Endothelial cell of umbilical vein (primary cell): ENCODE results near the gene EYS. TPM values are rescaled to one million over a fixed set of nuclear protein-coding genes. Genes with fewer than 3 reads are reported as not detected.
"Not testable (repeated sequence)": the region's sequence is repeated elsewhere in the genome, so short reads cannot be mapped to it uniquely, and the experiment has no call there.

Experiments
- BruUV-seq: library from RNA; stranded (reverse); fragments of 400-500 nt; replicated peaks from 2 replicates; lab custom pipeline; 2021; lab: Mats Ljungman, UMichigan
- CTCF ChIA-PET: fragments of 300-600, 350-600 bp; sonication (Branson Sonifier 250); formaldehyde crosslinking; loops from one replicate; lab custom pipeline; 2021; ENCODE audit warnings: antibody characterized with exemption, inconsistent platforms; lab: Charles Lee
- POLR2A ChIA-PET: fragments of 300-600, 350-600 bp; sonication (Branson Sonifier 250); formaldehyde crosslinking; loops from one replicate; lab custom pipeline; 2021; ENCODE audit warnings: antibody characterized with exemption, inconsistent platforms; lab: Charles Lee
- DNase-seq: peaks from one replicate; pipeline ENCODE4 v3.0.0-alpha.2; 2011; ENCODE audit warnings: low read depth, low spot score
- FAIRE-seq: peaks from 2 replicates; lab custom pipeline; 2011; peaks lifted over from hg19 to GRCh38; lab: Jason Lieb, UNC
- H2AFZ ChIP-seq: 2 replicates; pipeline ENCODE4 v1.6.0; 2012; ENCODE audit warnings: low read depth, low read length, control low read depth, inconsistent platforms
- H3K27ac ChIP-seq: 2 replicates; pipeline ENCODE4 v1.5.1; 2011; ENCODE audit warnings: low read depth, mild to moderate bottlenecking, control low read depth, low read length, moderate library complexity; ENCODE audit not compliant: insufficient read depth
- H3K27me3 ChIP-seq, 2 experiments: 2 replicates each; pipeline versions ENCODE4 v1.6.0 to v1.6.1; 2011; ENCODE audit warnings: low read length in 2 of 2, mixed read lengths in 1 of 2; ENCODE audit not compliant: control insufficient read depth in 2 of 2, insufficient read depth in 2 of 2
- H3K36me3 ChIP-seq, 2 experiments: 2 replicates in 1 of 2; 3 replicates in 1 of 2; pipeline ENCODE4 v1.5.1; 2011; ENCODE audit warnings: low read length in 2 of 2, mild to moderate bottlenecking in 1 of 2, moderate library complexity in 1 of 2; ENCODE audit not compliant: control insufficient read depth in 2 of 2, insufficient read depth in 2 of 2; ENCODE audit errors: extremely low read depth in 1 of 2
- H3K4me1 ChIP-seq: 3 replicates; pipeline ENCODE4 v1.5.1; 2011; ENCODE audit warnings: mild to moderate bottlenecking, low read length; ENCODE audit not compliant: control insufficient read depth, insufficient read depth; ENCODE audit errors: extremely low read depth
- H3K4me2 ChIP-seq: 2 replicates; pipeline ENCODE4 v1.6.1; 2011; ENCODE audit warnings: low read length, control low read depth, mixed read lengths; ENCODE audit not compliant: insufficient read depth
- H3K4me3 ChIP-seq, 3 experiments: fragments of 200-600 bp in 1 of 3; sonication (generic), shearing (Covaris generic) in 1 of 3; replicated peaks in 1 of 3; 2 replicates each; pipeline ENCODE4 v1.5.1; 2011 to 2016; ENCODE audit warnings: control low read depth in 3 of 3, low read length in 3 of 3, mild to moderate bottlenecking in 2 of 3, inconsistent platforms in 1 of 3, low read depth in 1 of 3, moderate library complexity in 1 of 3; ENCODE audit not compliant: insufficient read depth in 1 of 3
- H3K79me2 ChIP-seq: 2 replicates; pipeline ENCODE4 v1.6.0; 2012; ENCODE audit warnings: low read length, inconsistent platforms; ENCODE audit not compliant: control insufficient read depth, insufficient read depth
- H3K9ac ChIP-seq: replicated peaks from 2 replicates; pipeline ENCODE3; 2011; ENCODE audit warnings: low read length, control low read depth; ENCODE audit not compliant: insufficient read depth; ENCODE audit errors: extremely low read depth
- H3K9me1 ChIP-seq: replicated peaks from 3 replicates; pipeline ENCODE4 v1.6.0; 2011; ENCODE audit warnings: mild to moderate bottlenecking, low read length; ENCODE audit not compliant: control insufficient read depth, insufficient read depth; ENCODE audit errors: extremely low read depth
- H3K9me3 ChIP-seq: replicated peaks from 2 replicates; pipeline ENCODE4 v1.5.1; 2012; ENCODE audit warnings: low read length, inconsistent platforms; ENCODE audit not compliant: control insufficient read depth, insufficient read depth
- H4K20me1 ChIP-seq: replicated peaks from 2 replicates; pipeline ENCODE3; 2011; ENCODE audit warnings: mild to moderate bottlenecking, low read length; ENCODE audit not compliant: control insufficient read depth, insufficient read depth; ENCODE audit errors: extremely low read depth
- CTCF ChIP-seq, 2 donors: IDR thresholded peaks; 1 replicate in 1 of 2; 2 replicates in 1 of 2; pipeline ENCODE4 v1.5.1; 2011; ENCODE audit warnings: low read length in 2 of 2, mild to moderate bottlenecking in 2 of 2, moderate library complexity in 2 of 2, control low read depth in 1 of 2, inconsistent platforms in 1 of 2, low read depth in 1 of 2; ENCODE audit not compliant: insufficient read depth in 1 of 2; ENCODE audit errors: extremely low read depth in 1 of 2
- EZH2 ChIP-seq: IDR thresholded peaks from 2 replicates; pipeline ENCODE4 v1.6.1; 2012; ENCODE audit warnings: borderline replicate concordance, low read depth, mild to moderate bottlenecking, moderate library complexity, low read length, inconsistent platforms; ENCODE audit not compliant: severe bottlenecking
- MAX ChIP-seq: IDR thresholded peaks from 2 replicates; pipeline ENCODE4 v1.6.1; 2011; ENCODE audit not compliant: insufficient read depth, insufficient read length
- MYC ChIP-seq: IDR thresholded peaks from one replicate; pipeline ENCODE4 v1.6.1; 2011; ENCODE audit warnings: mild to moderate bottlenecking, low read depth, low read length
- POLR2A ChIP-seq: IDR thresholded peaks from 2 replicates; pipeline ENCODE4 v1.6.1; 2012; ENCODE audit warnings: low read depth, mild to moderate bottlenecking, control low read depth, low read length
- POLR2AphosphoS5 ChIP-seq: IDR thresholded peaks from 2 replicates; pipeline ENCODE4 v1.6.1; 2012; ENCODE audit warnings: low read depth, mild to moderate bottlenecking, control low read depth, low read length, moderate library complexity; ENCODE audit not compliant: insufficient read depth
- dilution Hi-C: fragments of 300-500 bp; cut with MboI; formaldehyde crosslinking; loops from one replicate; pipeline ENCODE4 v1.15.0; 2019; ENCODE audit warnings: low sequenced_read_pairs; ENCODE audit not compliant: extremely low pct_ligation_motif_present
- intact Hi-C: fragments of 100-400 bp; cut with micrococcal nuclease; formaldehyde crosslinking; loops from one replicate; pipeline ENCODE4 v1.10.0; 2022
- polyA plus RNA-seq, 4 experiments: library from polyadenylated mRNA; depleted of rRNA in 3 of 4; stranded (reverse) in 3 of 4; unstranded in 1 of 4; fragments of >200 nt; gene quantifications; 2 replicates each; pipeline versions ENCODE4 v1.2.1 to v1.2.3, GENCODE V29; 2011 to 2012; ENCODE audit warnings: missing spikeins in 1 of 4
- total RNA-seq: library from RNA; stranded (reverse); gene quantifications from 2 replicates; pipeline ENCODE4 v1.2.3, GENCODE V29; 2021

The EYS gene
- total and polyA plus RNA-seq, 2 donors (not counting 3 experiments of a cell fraction or from before 2014, with no cell fraction given): 0.01 to 0.27 TPM

- no TSS peak for BruUV-seq
- dilution Hi-C loops: no loop called here
- FAIRE-seq (no peak), DNase-seq (no peak)
- H3K4me1 ChIP-seq: no peaks in the 10 kb centered on the region
- no peak overlapping the region for H3K4me3 ChIP-seq
- H3K27ac ChIP-seq: no peak overlapping the region
- POLR2A ChIA-PET: no interaction called here
- no peaks in the 10 kb centered on the region for H3K9me3 ChIP-seq
- H3K36me3 ChIP-seq: no peaks in the 10 kb centered on the region
- no peaks in the 10 kb centered on the region for H3K27me3 ChIP-seq
- TF ChIP-seq EZH2 (no peak), MAX (no peak), CTCF (IDR thresholded peaks at IDR 0.05; ENCODE audit: extremely low read depth in 1 of 2, insufficient read depth in 1 of 2, low read depth in 1 of 2, low read length in 2 of 2) (no peak), MYC (no peak), POLR2A (no peak), POLR2AphosphoS5 (no peak)
- no peaks in the 10 kb centered on the region for H3K9me1 ChIP-seq
- no peaks in the 10 kb centered on the region for H4K20me1 ChIP-seq
- H2AFZ ChIP-seq: no peak overlapping the region
- H3K4me2 ChIP-seq: no peak overlapping the region
- no peaks in the 10 kb centered on the region for H3K79me2 ChIP-seq
- H3K9ac ChIP-seq: no peak overlapping the region
- CTCF ChIA-PET: no interaction called here
- intact Hi-C loops: no loop called here
Observed at GRCh38 chr6:64034291-64034690, 1672.7 kb downstream of the EYS start.

GRCh38 chr6:64030950-64031618, 1675.9 kb downstream of the EYS start:
- H3K36me3 ChIP-seq, BruUV-seq, DNase-seq, H3K4me3 ChIP-seq, H4K20me1 ChIP-seq, H3K9me3 ChIP-seq, POLR2A ChIA-PET, CTCF ChIA-PET, H3K4me1 ChIP-seq, H3K9me1 ChIP-seq, FAIRE-seq, H3K27me3 ChIP-seq, intact Hi-C loops, H3K79me2 ChIP-seq, H2AFZ ChIP-seq, H3K4me2 ChIP-seq, dilution Hi-C loops, H3K9ac ChIP-seq, H3K27ac ChIP-seq: not testable (repeated sequence)
